Measurements from ENCODE around the gene PJA2.

PJA2 gene

DNA sequence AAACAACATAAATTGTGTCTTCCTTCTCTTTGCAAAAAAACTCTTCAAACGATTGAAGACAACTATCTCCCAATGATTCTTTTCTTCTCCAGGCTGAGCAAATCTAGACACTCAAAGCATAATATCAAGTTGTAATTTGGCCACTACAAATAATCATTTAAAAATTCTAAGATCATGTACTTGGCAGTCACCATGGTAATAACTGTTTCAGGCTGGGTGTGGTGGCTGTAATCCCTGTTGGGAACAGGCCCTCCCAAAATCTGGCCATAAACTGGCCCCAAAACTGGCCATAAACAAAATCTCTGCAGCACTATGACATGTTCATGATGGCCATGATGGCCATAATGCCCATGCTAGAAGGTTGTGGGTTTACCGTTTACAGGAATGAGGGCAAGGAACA, 52.0 kb downstream of the PJA2 start:
- Histone ChIP-seq H3K36me3 (peaks cover 62% of the 10 kb centered on the region), H3K4me3 (ENCODE audit: low read depth in 1 of 2, low read length in 1 of 2) (no peak overlapping the region), H3K9me3 (no peaks in the 10 kb centered on the region), H3K4me1 (ENCODE audit: control insufficient read depth in 1 of 2, insufficient read depth in 1 of 2, low read depth in 1 of 2, low read length in 1 of 2) (no peaks in the 10 kb centered on the region), H3K27me3 (no peaks in the 10 kb centered on the region), H3K27ac (no peak overlapping the region)
- no peak for TF ChIP-seq CTCF (IDR thresholded peaks at IDR 0.05)

DNA sequence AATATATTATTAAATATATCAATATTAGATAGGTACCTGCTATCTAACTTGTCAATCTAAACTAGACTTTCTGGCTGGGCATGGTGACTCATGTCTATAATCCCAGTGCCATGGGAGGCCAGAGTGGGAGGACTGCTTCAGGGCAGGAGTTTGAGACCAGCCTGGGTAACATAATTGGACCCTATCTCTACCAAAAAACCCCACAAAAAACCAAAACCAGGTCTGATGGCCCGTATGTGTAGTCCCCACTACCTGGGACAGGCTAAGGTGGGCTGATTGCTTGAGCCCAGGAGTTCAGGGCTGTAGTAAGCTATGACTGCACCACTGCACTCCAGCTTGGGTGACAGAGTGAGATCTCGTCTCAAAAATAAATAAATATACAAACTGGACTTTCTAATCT, 55.0 kb downstream of the PJA2 start:
- no peaks in the 10 kb centered on the region for H3K9me3 ChIP-seq
- H3K36me3 ChIP-seq = peaks cover 50% of the 10 kb centered on the region
- H3K4me1 ChIP-seq (ENCODE audit: control insufficient read depth in 1 of 2, insufficient read depth in 1 of 2, low read depth in 1 of 2, low read length in 1 of 2) = no peaks in the 10 kb centered on the region
- TF ChIP-seq CTCF (IDR thresholded peaks at IDR 0.05) = no peak
- peak overlapping the region; percentile 24 for H3K27ac ChIP-seq
- H3K27me3 ChIP-seq = no peaks in the 10 kb centered on the region
- no peak overlapping the region for H3K4me3 ChIP-seq (ENCODE audit: low read depth in 1 of 2, low read length in 1 of 2)

DNA sequence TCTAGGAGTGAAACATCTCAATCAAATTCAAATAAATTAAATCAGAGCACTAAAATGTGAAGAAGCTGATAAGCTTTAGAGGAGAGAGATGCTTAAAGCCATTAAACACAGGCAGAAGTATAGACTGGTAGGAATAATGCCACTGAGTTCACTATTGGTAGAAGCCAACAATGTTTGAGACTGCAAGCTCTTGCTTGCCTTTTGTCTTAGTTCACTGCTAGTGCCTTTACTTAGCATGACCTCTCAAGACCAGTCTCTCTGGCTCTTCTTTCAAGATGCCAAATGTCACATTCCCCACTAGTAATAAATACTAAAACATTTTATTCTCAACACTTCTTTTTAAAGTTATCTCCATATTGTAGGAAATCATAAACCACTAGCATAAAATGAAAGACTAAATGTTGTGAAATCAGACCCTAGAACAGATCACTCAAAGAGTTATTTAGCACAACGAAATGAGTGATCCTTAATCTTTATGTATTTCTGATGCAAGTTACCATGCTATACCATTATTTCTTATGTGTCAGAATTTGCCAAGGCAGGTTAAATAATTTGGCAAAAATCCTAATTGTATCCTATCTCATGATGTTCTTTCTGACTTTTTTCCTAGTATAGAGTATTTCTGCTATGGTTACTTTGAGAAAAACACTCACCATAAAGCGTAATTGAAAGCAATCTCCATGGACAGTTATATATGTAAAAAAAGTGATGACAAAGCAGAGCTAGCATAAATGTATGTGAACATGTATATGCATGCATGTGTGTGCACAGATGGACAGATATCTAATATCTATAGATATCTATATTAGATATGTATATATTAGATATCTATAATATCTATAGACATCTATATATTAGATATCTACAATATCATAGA, 57.5 kb downstream of the PJA2 start:
- Histone ChIP-seq H3K27ac (peak overlapping the region; percentile 54), H3K27me3 (no peaks in the 10 kb centered on the region), H3K4me3 (ENCODE audit: low read depth in 1 of 2, low read length in 1 of 2) (no peak overlapping the region), H3K4me1 (ENCODE audit: control insufficient read depth in 1 of 2, insufficient read depth in 1 of 2, low read depth in 1 of 2, low read length in 1 of 2) (no peaks in the 10 kb centered on the region), H3K9me3 (no peaks in the 10 kb centered on the region), H3K36me3 (peaks cover 62% of the 10 kb centered on the region)
- TF ChIP-seq CTCF (IDR thresholded peaks at IDR 0.05) = no peak

DNA sequence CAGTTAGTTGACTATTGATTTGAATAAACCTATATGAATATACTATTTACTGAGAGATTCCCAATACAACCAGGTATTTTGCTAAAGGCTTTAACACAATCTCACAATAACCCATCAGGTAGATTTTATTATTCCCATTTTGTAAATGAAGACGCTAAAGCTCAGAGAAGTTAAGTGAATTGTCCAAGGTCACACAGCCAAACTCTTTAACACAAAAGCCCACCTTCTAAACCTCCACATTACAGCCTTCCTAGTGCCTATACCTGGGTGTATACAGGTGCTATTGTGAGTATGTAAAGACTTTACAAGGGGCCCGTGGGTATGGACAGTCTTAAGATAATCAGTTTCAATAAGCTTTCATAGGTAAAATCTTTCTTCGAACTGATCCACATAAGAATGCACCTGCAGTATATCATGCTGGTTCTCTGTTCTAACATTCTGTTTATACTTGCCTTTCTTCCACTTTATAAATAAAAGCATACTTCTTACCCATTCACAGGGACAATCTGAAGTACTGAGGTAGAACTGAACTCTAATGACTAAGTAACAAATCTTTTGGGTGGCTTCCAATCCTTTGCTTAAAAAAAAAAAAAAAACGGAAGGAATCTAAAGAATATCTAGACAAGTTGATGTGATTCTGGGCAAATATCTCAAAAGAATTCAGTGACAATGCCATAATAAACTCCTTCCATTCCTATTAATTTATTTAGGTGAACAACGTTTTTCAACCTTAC, 59.1 kb downstream of the PJA2 start:
- Histone ChIP-seq H3K9me3 (no peaks in the 10 kb centered on the region), H3K27ac (no peak overlapping the region), H3K4me1 (ENCODE audit: control insufficient read depth in 1 of 2, insufficient read depth in 1 of 2, low read depth in 1 of 2, low read length in 1 of 2) (no peaks in the 10 kb centered on the region), H3K4me3 (ENCODE audit: low read depth in 1 of 2, low read length in 1 of 2) (no peak overlapping the region), H3K36me3 (peaks cover 68% of the 10 kb centered on the region), H3K27me3 (no peaks in the 10 kb centered on the region)
- no peak for TF ChIP-seq CTCF (IDR thresholded peaks at IDR 0.05)

DNA sequence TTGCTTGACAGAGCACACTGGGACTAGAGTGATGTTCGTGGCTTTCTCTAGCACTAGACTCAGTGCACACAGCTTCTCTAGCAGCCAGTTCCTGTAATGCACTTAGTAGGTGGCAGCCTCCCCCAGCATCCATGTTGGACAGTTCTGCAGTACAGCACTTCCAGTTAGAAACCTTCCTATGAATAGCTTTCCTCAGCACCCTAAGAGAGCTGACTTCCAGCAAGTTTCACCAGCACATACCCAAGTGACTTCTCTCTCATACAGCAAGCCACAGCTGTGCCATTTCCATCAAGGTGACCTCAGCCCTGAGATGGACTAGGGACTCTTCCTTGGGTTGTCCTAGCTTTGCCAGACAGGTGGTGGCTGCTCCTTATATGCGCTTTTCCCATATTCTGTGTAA, 60.4 kb downstream of the PJA2 start:
- Histone ChIP-seq H3K27ac (no peak overlapping the region), H3K4me3 (ENCODE audit: low read depth in 1 of 2, low read length in 1 of 2) (no peak overlapping the region), H3K27me3 (no peaks in the 10 kb centered on the region), H3K9me3 (no peaks in the 10 kb centered on the region), H3K4me1 (ENCODE audit: control insufficient read depth in 1 of 2, insufficient read depth in 1 of 2, low read depth in 1 of 2, low read length in 1 of 2) (no peaks in the 10 kb centered on the region), H3K36me3 (peaks cover 66% of the 10 kb centered on the region)
- TF ChIP-seq CTCF (IDR thresholded peaks at IDR 0.05) = no peak

Measured in neutrophil (primary cell).